ENCODE measurements around the gene TAF4B. TPM values are rescaled to one million over a fixed set of nuclear protein-coding genes. Genes with fewer than 3 reads are reported as not detected.

TAF4B gene
- total RNA-seq, 1 experiment from 2014 or later, result 2.0 TPM

GRCh38 chr18:26225915-26226228, 373 bp upstream of the TAF4B start:
- peak overlapping the region; percentile 60 for H3K4me3 ChIP-seq (ENCODE audit: low read depth, low read length, poor library complexity, severe bottlenecking)
- DNase-seq (ENCODE audit: low spot score), result no peak
- no peak overlapping the region for H3K27ac ChIP-seq (ENCODE audit: low read depth, low read length, poor library complexity, severe bottlenecking)
- BruUV-seq (replicated peaks), result no TSS peak
- intact Hi-C loops (cut with micrococcal nuclease; ENCODE audit: unreplicated experiment), result no loop called here
- H3K9me3 ChIP-seq (ENCODE audit: low read depth, low read length, poor library complexity, severe bottlenecking), result no peaks in the 10 kb centered on the region
- H3K36me3 ChIP-seq (ENCODE audit: insufficient read depth, low read length, poor library complexity, severe bottlenecking), result no peaks in the 10 kb centered on the region
- ChIA-PET CTCF (no interaction called here), POLR2A (ENCODE audit: low non-redundant PET) (no interaction called here)
- TF ChIP-seq EZH2 (IDR thresholded peaks at IDR 0.05; ENCODE audit: borderline replicate concordance, low read depth, low read length, poor library complexity, severe bottlenecking) (no peak), CTCF (conservative IDR thresholded peaks at IDR 0.05; ENCODE audit: low read depth, low read length) (no peak)
- no peaks in the 10 kb centered on the region for H3K27me3 ChIP-seq (replicated peaks; ENCODE audit: insufficient read depth, low read depth, low read length, poor library complexity)
- H3K4me1 ChIP-seq (ENCODE audit: insufficient read depth, low read length, poor library complexity, severe bottlenecking), result no peaks in the 10 kb centered on the region

- H3K27ac ChIP-seq (ENCODE audit: low read depth, low read length, poor library complexity, severe bottlenecking), result peak overlapping the region; percentile 51
- CTCF ChIA-PET, result no interaction called here
- H3K9me3 ChIP-seq (ENCODE audit: low read depth, low read length, poor library complexity, severe bottlenecking), result no peaks in the 10 kb centered on the region
- no peaks in the 10 kb centered on the region for H3K4me1 ChIP-seq (ENCODE audit: insufficient read depth, low read length, poor library complexity, severe bottlenecking)
- no peak for DNase-seq (ENCODE audit: low spot score)
- BruUV-seq (replicated peaks), result no TSS peak
- TF ChIP-seq EZH2 (IDR thresholded peaks at IDR 0.05; ENCODE audit: borderline replicate concordance, low read depth, low read length, poor library complexity, severe bottlenecking), result no peak
- TF ChIP-seq CTCF (conservative IDR thresholded peaks at IDR 0.05; ENCODE audit: low read depth, low read length), result no peak
- POLR2A ChIA-PET (ENCODE audit: low non-redundant PET), result no interaction called here
- H3K27me3 ChIP-seq (replicated peaks; ENCODE audit: insufficient read depth, low read depth, low read length, poor library complexity), result no peaks in the 10 kb centered on the region
- no peaks in the 10 kb centered on the region for H3K36me3 ChIP-seq (ENCODE audit: insufficient read depth, low read length, poor library complexity, severe bottlenecking)
- intact Hi-C loops (cut with micrococcal nuclease; ENCODE audit: unreplicated experiment), result no loop called here
- H3K4me3 ChIP-seq (ENCODE audit: low read depth, low read length, poor library complexity, severe bottlenecking), result peak overlapping the region; percentile 60
These were observed 916 bp downstream of the TAF4B start for GRCh38 chr18:26227051-26227670.

GRCh38 chr18:26228562-26229260, 2.5 kb downstream of the TAF4B start:
- ChIA-PET CTCF (no interaction called here), POLR2A (ENCODE audit: low non-redundant PET) (no interaction called here)
- H3K27ac ChIP-seq (ENCODE audit: low read depth, low read length, poor library complexity, severe bottlenecking), result no peak overlapping the region
- BruUV-seq (replicated peaks), result no TSS peak
- no peaks in the 10 kb centered on the region for H3K9me3 ChIP-seq (ENCODE audit: low read depth, low read length, poor library complexity, severe bottlenecking)
- no peaks in the 10 kb centered on the region for H3K36me3 ChIP-seq (ENCODE audit: insufficient read depth, low read length, poor library complexity, severe bottlenecking)
- no peak overlapping the region for H3K4me3 ChIP-seq (ENCODE audit: low read depth, low read length, poor library complexity, severe bottlenecking)
- no peaks in the 10 kb centered on the region for H3K4me1 ChIP-seq (ENCODE audit: insufficient read depth, low read length, poor library complexity, severe bottlenecking)
- no peak for DNase-seq (ENCODE audit: low spot score)
- TF ChIP-seq EZH2 (IDR thresholded peaks at IDR 0.05; ENCODE audit: borderline replicate concordance, low read depth, low read length, poor library complexity, severe bottlenecking), result no peak
- TF ChIP-seq CTCF (conservative IDR thresholded peaks at IDR 0.05; ENCODE audit: low read depth, low read length), result no peak
- no peaks in the 10 kb centered on the region for H3K27me3 ChIP-seq (replicated peaks; ENCODE audit: insufficient read depth, low read depth, low read length, poor library complexity)
- intact Hi-C loops (cut with micrococcal nuclease; ENCODE audit: unreplicated experiment), result no loop called here

Data from A673 (cell line).